Measurements from ENCODE around the gene GABRR2. TPM values are rescaled to one million over a fixed set of nuclear protein-coding genes. Genes with fewer than 3 reads are reported as not detected.

GABRR2 gene
- total RNA-seq, 4 donors from 2014 or later, result 0.70 to 6.6 (median 2.1) TPM

DNA sequence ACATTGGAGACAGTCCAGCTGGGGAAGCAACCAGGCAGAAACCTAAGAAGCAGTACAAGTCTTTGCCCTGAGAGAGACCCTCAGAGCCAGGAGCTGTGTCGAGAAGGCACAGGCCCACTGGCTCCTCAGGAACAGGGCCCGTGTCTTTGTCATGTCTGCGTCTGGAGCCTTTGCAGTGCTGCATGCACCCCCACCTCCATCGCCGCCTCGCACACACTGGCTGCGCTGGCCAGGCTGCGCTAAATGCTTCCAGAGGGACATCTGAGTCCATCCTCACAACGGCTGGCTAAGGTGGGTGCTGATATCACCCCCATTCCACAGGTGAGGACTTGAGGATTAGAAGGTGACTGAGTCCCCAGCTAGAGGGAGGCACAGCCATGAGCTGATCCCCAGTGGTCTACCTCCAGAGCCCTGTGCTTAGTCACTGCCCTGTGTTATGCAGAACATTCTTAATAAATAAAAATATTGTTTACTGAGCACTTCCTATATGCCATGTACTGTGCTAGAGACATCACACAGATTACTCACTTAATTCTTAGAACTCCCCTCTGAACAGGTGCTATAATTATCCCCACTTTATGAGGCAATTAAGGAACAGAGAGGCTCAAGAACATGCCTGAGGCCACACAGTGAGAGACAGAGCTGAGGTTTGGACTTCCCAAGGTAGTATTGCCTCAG lies 27.6 kb downstream of the GABRR2 start:
- Histone ChIP-seq H3K36me3 (no peaks in the 10 kb centered on the region), H3K4me3 (no peak overlapping the region), H3K9me3 (no peaks in the 10 kb centered on the region), H3K27ac (no peak overlapping the region), H3K27me3 (no peaks in the 10 kb centered on the region), H3K4me1 (no peaks in the 10 kb centered on the region)
- DNase-seq, result no peak
- TF ChIP-seq, protein P1, sequence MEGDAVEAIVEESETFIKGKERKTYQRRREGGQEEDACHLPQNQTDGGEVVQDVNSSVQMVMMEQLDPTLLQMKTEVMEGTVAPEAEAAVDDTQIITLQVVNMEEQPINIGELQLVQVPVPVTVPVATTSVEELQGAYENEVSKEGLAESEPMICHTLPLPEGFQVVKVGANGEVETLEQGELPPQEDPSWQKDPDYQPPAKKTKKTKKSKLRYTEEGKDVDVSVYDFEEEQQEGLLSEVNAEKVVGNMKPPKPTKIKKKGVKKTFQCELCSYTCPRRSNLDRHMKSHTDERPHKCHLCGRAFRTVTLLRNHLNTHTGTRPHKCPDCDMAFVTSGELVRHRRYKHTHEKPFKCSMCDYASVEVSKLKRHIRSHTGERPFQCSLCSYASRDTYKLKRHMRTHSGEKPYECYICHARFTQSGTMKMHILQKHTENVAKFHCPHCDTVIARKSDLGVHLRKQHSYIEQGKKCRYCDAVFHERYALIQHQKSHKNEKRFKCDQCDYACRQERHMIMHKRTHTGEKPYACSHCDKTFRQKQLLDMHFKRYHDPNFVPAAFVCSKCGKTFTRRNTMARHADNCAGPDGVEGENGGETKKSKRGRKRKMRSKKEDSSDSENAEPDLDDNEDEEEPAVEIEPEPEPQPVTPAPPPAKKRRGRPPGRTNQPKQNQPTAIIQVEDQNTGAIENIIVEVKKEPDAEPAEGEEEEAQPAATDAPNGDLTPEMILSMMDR (IDR thresholded peaks at IDR 0.05), result no peak
- no peak for TF ChIP-seq POLR2A (IDR thresholded peaks at IDR 0.05)

DNA sequence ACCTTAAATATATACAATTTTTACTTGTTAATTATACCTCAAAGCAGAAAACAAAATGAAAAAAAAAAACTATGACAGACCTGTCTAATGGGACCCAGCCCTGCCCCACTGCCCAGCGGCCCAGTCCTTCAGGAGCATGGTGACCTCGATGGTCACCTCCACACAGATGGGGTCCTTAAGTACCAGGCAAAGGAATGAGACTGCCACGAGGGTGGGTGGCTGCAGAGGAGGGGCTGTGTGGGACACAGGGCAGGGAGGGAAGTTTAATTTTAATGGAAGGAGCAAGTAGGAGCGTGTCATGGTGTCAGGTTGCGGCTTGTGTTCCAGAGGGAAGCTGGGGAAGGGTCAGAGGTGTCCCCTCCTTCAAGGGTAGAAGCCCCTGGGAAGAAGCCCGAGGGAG lies 28.6 kb downstream of the GABRR2 start:
- Histone ChIP-seq H3K36me3 (no peaks in the 10 kb centered on the region), H3K27ac (no peak overlapping the region), H3K9me3 (no peaks in the 10 kb centered on the region), H3K4me3 (no peak overlapping the region), H3K27me3 (no peaks in the 10 kb centered on the region), H3K4me1 (no peaks in the 10 kb centered on the region)
- DNase-seq, result no peak
- TF ChIP-seq, protein P1 (IDR thresholded peaks at IDR 0.05), result no peak
- no peak for TF ChIP-seq POLR2A (IDR thresholded peaks at IDR 0.05)

DNA sequence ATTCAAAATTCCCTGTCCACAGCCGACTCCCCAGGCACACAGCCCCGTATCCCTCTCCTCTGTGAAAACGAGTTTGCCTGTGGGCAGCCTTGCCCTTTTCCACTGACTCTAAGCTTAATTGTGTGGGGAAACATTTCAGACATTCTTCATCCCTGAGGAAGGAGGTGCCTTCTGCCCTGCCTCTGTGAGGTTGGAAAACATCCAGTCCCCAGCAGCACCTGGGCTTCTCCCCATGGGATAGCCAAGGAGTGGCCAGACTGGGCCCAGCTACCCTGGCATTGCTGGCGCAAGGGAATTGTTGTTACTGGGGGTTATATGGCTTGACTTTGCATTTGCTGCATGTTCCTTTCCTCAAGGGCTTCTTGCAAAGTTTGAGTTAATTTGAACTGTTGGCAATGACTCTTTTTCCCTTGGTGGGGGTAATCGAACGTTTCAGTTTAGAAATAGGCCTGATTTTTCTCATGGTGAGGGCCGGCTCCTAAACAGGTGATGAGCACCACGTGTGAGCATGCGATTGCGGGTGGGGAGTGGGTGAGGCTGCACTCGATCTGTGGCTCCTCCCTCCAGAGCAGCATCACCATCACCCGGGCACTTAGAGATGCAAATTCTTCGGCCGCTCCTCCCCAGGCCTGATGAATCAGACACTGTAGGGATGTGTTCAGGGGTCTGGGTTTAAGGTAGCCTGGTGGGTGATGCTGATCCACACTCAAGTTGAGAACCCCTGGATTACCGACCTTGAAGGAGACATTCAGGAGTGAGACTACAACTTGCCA lies 29.9 kb downstream of the GABRR2 start:
- no peak overlapping the region for H3K4me3 ChIP-seq
- no peaks in the 10 kb centered on the region for H3K9me3 ChIP-seq
- no peaks in the 10 kb centered on the region for H3K4me1 ChIP-seq
- H3K27me3 ChIP-seq, result no peaks in the 10 kb centered on the region
- no peaks in the 10 kb centered on the region for H3K36me3 ChIP-seq
- H3K27ac ChIP-seq, result no peak overlapping the region
- DNase-seq, result no peak
- TF ChIP-seq POLR2A (IDR thresholded peaks at IDR 0.05), result no peak
- TF ChIP-seq, protein P1 (IDR thresholded peaks at IDR 0.05), result no peak

DNA sequence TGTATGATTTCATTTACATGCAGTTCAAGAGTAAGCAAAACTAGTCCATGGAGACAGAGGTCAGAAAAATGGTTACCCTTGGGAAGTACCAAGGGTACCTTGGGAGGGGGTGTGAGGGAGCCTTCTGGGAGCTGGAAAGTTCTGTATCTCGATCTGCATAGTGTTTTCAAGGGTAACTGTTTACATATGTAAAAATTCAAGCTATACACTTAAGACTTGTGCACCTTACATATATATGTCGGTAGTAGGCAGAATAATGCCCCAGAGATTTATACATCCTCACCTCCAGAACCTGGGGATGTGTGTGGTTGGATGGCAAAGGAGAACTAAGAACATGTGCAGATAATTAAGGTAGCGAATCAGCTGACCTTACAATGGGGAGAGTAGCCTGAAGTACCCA lies 31.0 kb downstream of the GABRR2 start:
- Histone ChIP-seq H3K9me3 (no peaks in the 10 kb centered on the region), H3K36me3 (no peaks in the 10 kb centered on the region), H3K4me3 (no peak overlapping the region), H3K27me3 (no peaks in the 10 kb centered on the region), H3K4me1 (no peaks in the 10 kb centered on the region), H3K27ac (no peak overlapping the region)
- DNase-seq, result no peak
- no peak for TF ChIP-seq POLR2A (IDR thresholded peaks at IDR 0.05)
- TF ChIP-seq, protein P1 (IDR thresholded peaks at IDR 0.05), result no peak

DNA sequence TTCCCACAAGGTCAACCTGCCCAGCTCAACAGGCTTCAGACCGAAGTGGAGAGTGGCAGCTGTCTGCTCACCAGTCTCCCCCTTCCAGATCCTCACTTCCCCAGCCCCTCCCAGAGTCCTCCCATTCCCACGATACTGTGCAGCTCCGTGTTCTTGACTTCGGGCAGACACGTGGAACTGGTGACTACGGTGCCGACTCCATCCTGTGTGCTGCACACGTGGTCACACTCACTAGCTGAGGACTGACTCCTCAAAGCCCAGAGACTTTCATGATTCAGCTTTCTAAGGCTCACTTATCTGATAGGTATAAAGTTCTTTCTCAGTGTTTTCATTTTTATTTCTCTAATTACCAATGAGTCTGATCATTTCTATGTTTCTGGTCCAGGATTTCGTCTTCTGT lies 32.4 kb downstream of the GABRR2 start:
- no peak for DNase-seq
- TF ChIP-seq POLR2A (IDR thresholded peaks at IDR 0.05), result no peak
- TF ChIP-seq, protein P1 (IDR thresholded peaks at IDR 0.05), result no peak

More for the DNA sequence above, 32.4 kb downstream of the GABRR2 start:
- no peak overlapping the region for H3K27ac ChIP-seq
- H3K4me3 ChIP-seq, result no peak overlapping the region
- no peaks in the 10 kb centered on the region for H3K9me3 ChIP-seq
- no peaks in the 10 kb centered on the region for H3K4me1 ChIP-seq
- no peaks in the 10 kb centered on the region for H3K36me3 ChIP-seq
- no peaks in the 10 kb centered on the region for H3K27me3 ChIP-seq

Data from Peyer's patch (tissue), 4 donors.